DND-41 (cell line): ENCODE data around the gene TYMS.

Experiments used
- EZH2 ChIP-seq: IDR thresholded peaks from 3 replicates; pipeline ENCODE4 v1.6.1; 2012; ENCODE audit warnings: borderline replicate concordance, low read depth, mild to moderate bottlenecking, moderate library complexity, low read length, inconsistent platforms; ENCODE audit not compliant: severe bottlenecking
- TF ChIP-seq, protein P1 (sequence below): IDR thresholded peaks from 2 replicates; pipeline ENCODE4 v1.5.1; 2012; ENCODE audit warnings: borderline replicate concordance, low read length, moderate library complexity, mild to moderate bottlenecking; ENCODE audit not compliant: poor library complexity, severe bottlenecking; ENCODE audit errors: extremely low read depth

DNA sequence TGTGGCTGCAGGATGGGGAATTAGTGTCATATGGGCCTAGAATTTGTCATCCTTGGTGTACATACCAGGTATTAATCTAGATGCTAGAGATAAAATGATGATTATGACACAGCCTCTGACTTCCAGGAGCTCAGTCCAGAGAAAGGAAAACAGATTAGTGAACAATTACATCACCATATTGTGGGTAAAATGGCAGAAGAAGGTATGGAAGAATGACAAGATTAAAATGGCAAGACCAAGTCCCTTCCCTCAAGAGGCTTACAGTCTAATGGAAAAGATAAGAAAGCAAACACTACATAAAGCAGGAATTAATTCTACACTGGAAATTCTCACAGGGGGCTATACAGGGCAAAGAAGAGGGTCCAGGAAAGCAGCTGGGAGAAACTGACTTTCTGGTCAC, 25.9 kb upstream of the TYMS start:
- no peak for TF ChIP-seq EZH2
- TF ChIP-seq, protein P1, sequence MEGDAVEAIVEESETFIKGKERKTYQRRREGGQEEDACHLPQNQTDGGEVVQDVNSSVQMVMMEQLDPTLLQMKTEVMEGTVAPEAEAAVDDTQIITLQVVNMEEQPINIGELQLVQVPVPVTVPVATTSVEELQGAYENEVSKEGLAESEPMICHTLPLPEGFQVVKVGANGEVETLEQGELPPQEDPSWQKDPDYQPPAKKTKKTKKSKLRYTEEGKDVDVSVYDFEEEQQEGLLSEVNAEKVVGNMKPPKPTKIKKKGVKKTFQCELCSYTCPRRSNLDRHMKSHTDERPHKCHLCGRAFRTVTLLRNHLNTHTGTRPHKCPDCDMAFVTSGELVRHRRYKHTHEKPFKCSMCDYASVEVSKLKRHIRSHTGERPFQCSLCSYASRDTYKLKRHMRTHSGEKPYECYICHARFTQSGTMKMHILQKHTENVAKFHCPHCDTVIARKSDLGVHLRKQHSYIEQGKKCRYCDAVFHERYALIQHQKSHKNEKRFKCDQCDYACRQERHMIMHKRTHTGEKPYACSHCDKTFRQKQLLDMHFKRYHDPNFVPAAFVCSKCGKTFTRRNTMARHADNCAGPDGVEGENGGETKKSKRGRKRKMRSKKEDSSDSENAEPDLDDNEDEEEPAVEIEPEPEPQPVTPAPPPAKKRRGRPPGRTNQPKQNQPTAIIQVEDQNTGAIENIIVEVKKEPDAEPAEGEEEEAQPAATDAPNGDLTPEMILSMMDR, result no peak
